ENCODE results near the gene QRICH1. TPM values are rescaled to one million over a fixed set of nuclear protein-coding genes. Genes with fewer than 3 reads are reported as not detected.

QRICH1 gene
- total RNA-seq, 1 donor from 2014 or later = 129 TPM

Other genes with a start within 250 kb of the QRICH1 start
- gene PRKAR2A, start 246.2 kb downstream of the QRICH1 start, total RNA-seq = 148 TPM
- gene SLC25A20, start 195.2 kb downstream of the QRICH1 start, total RNA-seq = 14.4 TPM
- 82.3 TPM for gene ARIH2, start 175.2 kb downstream of the QRICH1 start, total RNA-seq
- 71.9 TPM for gene P4HTM, start 103.8 kb downstream of the QRICH1 start, total RNA-seq
- gene WDR6, start 86.7 kb downstream of the QRICH1 start, total RNA-seq = 115 TPM
- 73.1 TPM for gene DALRD3, start 75.5 kb downstream of the QRICH1 start, total RNA-seq
- gene NDUFAF3, start 72.0 kb downstream of the QRICH1 start, total RNA-seq = 200 TPM
- gene IMPDH2, start 64.7 kb downstream of the QRICH1 start, total RNA-seq = 101 TPM
- 588 TPM for gene QARS1, start 10.7 kb upstream of the QRICH1 start, total RNA-seq
- 37.8 TPM for gene USP19, start 26.8 kb upstream of the QRICH1 start, total RNA-seq
- 1,772 TPM for gene LAMB2, start 39.0 kb upstream of the QRICH1 start, total RNA-seq
- 31.6 TPM for gene CCDC71, start 72.3 kb upstream of the QRICH1 start, total RNA-seq
- 57.5 TPM for gene KLHDC8B, start 77.5 kb upstream of the QRICH1 start, total RNA-seq
- gene C3orf62, start 183.2 kb upstream of the QRICH1 start, total RNA-seq = 0.43 TPM
- 94.7 TPM for gene USP4, start 246.0 kb upstream of the QRICH1 start, total RNA-seq

All from ascending aorta (tissue), 1 donor.